ENCODE measurements around the gene PHOSPHO2. TPM values are rescaled to one million over a fixed set of nuclear protein-coding genes. Genes with fewer than 3 reads are reported as not detected.

PHOSPHO2 gene
- total and polyA plus RNA-seq, 10 of the 15 experiments (the other 5 are each of a cell fraction or from before 2014, with no cell fraction given): 2.7 to 7.6 (median 4.2) TPM

- H3K27ac ChIP-seq (ENCODE audit: control insufficient read depth, insufficient read depth): no peak overlapping the region
- in situ Hi-C loops (cut with MboI) (no loop called here), intact Hi-C loops (cut with micrococcal nuclease; ENCODE audit: unreplicated experiment) (no loop called here)
- H3K4me3 ChIP-seq: no peak overlapping the region
- H3K36me3 ChIP-seq (ENCODE audit: control insufficient read depth in 2 of 2, insufficient read depth in 2 of 2, low read length in 1 of 2): no peaks in the 10 kb centered on the region
- no peak overlapping the region for H3K9ac ChIP-seq (ENCODE audit: control insufficient read depth, insufficient read depth, low read length)
- WGBS (ENCODE audit: insufficient coverage, insufficient replicate concordance, low lambda C conversion rate, missing lambda C conversion rate): 90% methylated on average over 2 of the region's 2 CpGs
- FAIRE-seq: no peak
- TF ChIP-seq CHD4 (IDR thresholded peaks at IDR 0.05) (no peak), NBN (IDR thresholded peaks at IDR 0.05) (no peak), HDAC6 (IDR thresholded peaks at IDR 0.05; ENCODE audit: unreplicated experiment) (no peak), POLR2AphosphoS2 (IDR thresholded peaks at IDR 0.05; ENCODE audit: low read depth, low read length) (no peak), YY1 (IDR thresholded peaks at IDR 0.05; ENCODE audit: low read depth, low read length) (no peak), PAX8 (IDR thresholded peaks at IDR 0.05) (no peak), NRF1 (conservative IDR thresholded peaks at IDR 0.05; ENCODE audit: low read depth, low read length) (no peak), BACH1 (IDR thresholded peaks at IDR 0.05; ENCODE audit: borderline replicate concordance) (no peak), ZNF217 (IDR thresholded peaks at IDR 0.05) (no peak), CBFB (IDR thresholded peaks at IDR 0.05; ENCODE audit: low read depth) (no peak), EED (IDR thresholded peaks at IDR 0.05; ENCODE audit: low read depth) (no peak), SPI1 (IDR thresholded peaks at IDR 0.05; ENCODE audit: borderline replicate concordance, insufficient read depth, low read depth, low read length) (no peak), SUPT20H (IDR thresholded peaks at IDR 0.05; ENCODE audit: borderline replicate concordance, control insufficient read depth, low read depth, low read length) (no peak), ZBED1 (IDR thresholded peaks at IDR 0.05; ENCODE audit: borderline replicate concordance) (no peak), SRF (IDR thresholded peaks at IDR 0.05; ENCODE audit: low read depth in 2 of 2, low read length in 2 of 2) (no peak), PRDM15 (CRISPR knock-in tag; IDR thresholded peaks at IDR 0.05) (no peak), SIX5 (IDR thresholded peaks at IDR 0.05; ENCODE audit: low read depth, low read length, severe bottlenecking) (no peak), MAX (IDR thresholded peaks at IDR 0.05; ENCODE audit: low read depth, low read length) (no peak), CEBPB (IDR thresholded peaks at IDR 0.05; ENCODE audit: borderline replicate concordance in 1 of 2, low read depth in 2 of 2, low read length in 2 of 2) (no peak)
- TF ChIP-seq, protein P1, sequence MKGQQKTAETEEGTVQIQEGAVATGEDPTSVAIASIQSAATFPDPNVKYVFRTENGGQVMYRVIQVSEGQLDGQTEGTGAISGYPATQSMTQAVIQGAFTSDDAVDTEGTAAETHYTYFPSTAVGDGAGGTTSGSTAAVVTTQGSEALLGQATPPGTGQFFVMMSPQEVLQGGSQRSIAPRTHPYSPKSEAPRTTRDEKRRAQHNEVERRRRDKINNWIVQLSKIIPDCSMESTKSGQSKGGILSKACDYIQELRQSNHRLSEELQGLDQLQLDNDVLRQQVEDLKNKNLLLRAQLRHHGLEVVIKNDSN (IDR thresholded peaks at IDR 0.05; ENCODE audit: borderline replicate concordance, extremely low read length, insufficient read depth, low read depth, low read length): no peak
- no peak overlapping the region for H3K4me2 ChIP-seq (ENCODE audit: control insufficient read depth, insufficient read depth)
- ATAC-seq: no peak
- RAD21 ChIA-PET (ENCODE audit: unreplicated experiment): no interaction called here
- no peaks in the 10 kb centered on the region for H3K9me3 ChIP-seq (replicated peaks; ENCODE audit: control insufficient read depth, insufficient read depth, low read length)
- no peaks in the 10 kb centered on the region for H3K27me3 ChIP-seq (replicated peaks in 1 of 2; ENCODE audit: control insufficient read depth in 2 of 2, insufficient read depth in 2 of 2, low read length in 1 of 2)
- CTCF ChIA-PET: interaction anchor here (1.0 kb wide), 1 partner anchor 187 kb away, joined by 3 read pairs; no protein-coding TSS in a partner anchor
- H3K4me1 ChIP-seq (ENCODE audit: control insufficient read depth, insufficient read depth, low read length): no peaks in the 10 kb centered on the region
- POLR2A ChIA-PET: interaction anchor here (0.7 kb wide), 1 partner anchor 15 kb away, joined by 3 read pairs; no protein-coding TSS in a partner anchor
- H4K20me1 ChIP-seq (ENCODE audit: control insufficient read depth, insufficient read depth): no peaks in the 10 kb centered on the region
- no peak for DNase-seq (ENCODE audit: low read depth, low spot score)
- BruUV-seq (replicated peaks): no TSS peak
- no peak overlapping the region for H2AFZ ChIP-seq (ENCODE audit: control insufficient read depth, low read depth, low read length)
- H3K79me2 ChIP-seq (ENCODE audit: control insufficient read depth, insufficient read depth, low read length): no peaks in the 10 kb centered on the region
- SMC1A ChIA-PET (ENCODE audit: uncharacterized antibody, unreplicated experiment): no interaction called here
These were observed 11.7 kb downstream of the PHOSPHO2 start for GRCh38 chr2:169705927-169706326.
